MCF 10A (cell line): Measurements from ENCODE around the gene CTBP1. TPM values are rescaled to one million over a fixed set of nuclear protein-coding genes. Genes with fewer than 3 reads are reported as not detected.

Source experiments
- BruUV-seq: library from RNA; stranded (reverse); fragments of 400-500 nt; replicated peaks from 2 replicates; lab custom pipeline; 2021; lab: Mats Ljungman, UMichigan
- CTCF ChIA-PET: fragments of 300-600 bp; sonication (Branson Sonifier 250); formaldehyde crosslinking; extraction: SDS; loops from one replicate; lab custom pipeline; 2021; ENCODE audit warnings: antibody characterized with exemption, inconsistent platforms; lab: Yijun Ruan, JAX
- POLR2A ChIA-PET: fragments of 300-600, 350-650 bp; sonication (Branson Sonifier 250); formaldehyde crosslinking; extraction: SDS; loops from one replicate; lab custom pipeline; 2020; ENCODE audit warnings: antibody characterized with exemption, inconsistent platforms; lab: Yijun Ruan, JAX
- DNase-seq: peaks from one replicate; pipeline ENCODE4 v3.0.0-alpha.2; 2018; ENCODE audit not compliant: unreplicated experiment
- H3K27ac Mint-ChIP-seq: one replicate; pipeline ENCODE4 v1.8.0; 2022; ENCODE audit warnings: mild to moderate bottlenecking, low read depth, mixed read lengths; ENCODE audit not compliant: unreplicated experiment
- H3K27me3 Mint-ChIP-seq: one replicate; pipeline ENCODE4 v1.8.0; 2022; ENCODE audit warnings: mixed read lengths; ENCODE audit not compliant: insufficient read depth, unreplicated experiment
- H3K36me3 Mint-ChIP-seq: one replicate; pipeline ENCODE4 v1.8.0; 2022; ENCODE audit warnings: mild to moderate bottlenecking, moderate library complexity, mixed read lengths; ENCODE audit not compliant: insufficient read depth, unreplicated experiment
- H3K4me1 Mint-ChIP-seq: one replicate; pipeline ENCODE4 v1.8.0; 2022; ENCODE audit warnings: mixed read lengths; ENCODE audit not compliant: insufficient read depth, unreplicated experiment
- H3K4me3 Mint-ChIP-seq: one replicate; pipeline ENCODE4 v1.8.0; 2022; ENCODE audit warnings: mild to moderate bottlenecking, moderate library complexity, mixed read lengths; ENCODE audit not compliant: unreplicated experiment
- H3K9me3 Mint-ChIP-seq: one replicate; pipeline ENCODE4 v1.8.0; 2022; ENCODE audit warnings: mixed read lengths; ENCODE audit not compliant: unreplicated experiment
- CTCF ChIP-seq: fragments of 200-600 bp; IDR thresholded peaks from one replicate; pipeline ENCODE4 v1.8.0; 2022; ENCODE audit warnings: antibody characterized with exemption, mild to moderate bottlenecking; ENCODE audit not compliant: unreplicated experiment
- intact Hi-C: fragments of 100-400 bp; cut with micrococcal nuclease; formaldehyde crosslinking; loops from 2 replicates; pipeline ENCODE4 v1.14.1; 2022
- total RNA-seq: library from RNA; stranded (reverse); gene quantifications from 2 replicates; pipeline ENCODE4 v1.2.3, GENCODE V29; 2022

The CTBP1 gene
- total RNA-seq, 1 experiment from 2014 or later, result 152 TPM

- H3K4me3 Mint-ChIP-seq, result no peak overlapping the region
- DNase-seq, result no peak
- H3K4me1 Mint-ChIP-seq, result no peaks in the 10 kb centered on the region
- no peak overlapping the region for H3K27ac Mint-ChIP-seq
- CTCF ChIA-PET, result interaction anchor here (0.5 to 1.3 kb wide), 3 partner anchors 42 to 1071 kb away, joined by 3 read pairs; no protein-coding TSS in a partner anchor
- no peaks in the 10 kb centered on the region for H3K27me3 Mint-ChIP-seq
- no peak for TF ChIP-seq CTCF
- H3K9me3 Mint-ChIP-seq, result no peaks in the 10 kb centered on the region
- H3K36me3 Mint-ChIP-seq, result peaks cover 37% of the 10 kb centered on the region
- POLR2A ChIA-PET, result interaction anchor here (1.3 kb wide), 1 partner anchor 103 kb away, joined by 4 read pairs; no protein-coding TSS in a partner anchor
- intact Hi-C loops, result loop anchor here (5.0 kb wide), 1 partner anchor 78 kb away; no protein-coding TSS in a partner anchor
- no TSS peak for BruUV-seq
Measured at GRCh38 chr4:1244978-1245471, 3.9 kb downstream of the CTBP1 start.

GRCh38 chr4:1244081-1244977 lies 4.6 kb downstream of the CTBP1 start:
- Mint-ChIP-seq H3K4me1 (no peaks in the 10 kb centered on the region), H3K4me3 (no peak overlapping the region), H3K36me3 (peaks cover 43% of the 10 kb centered on the region), H3K27me3 (no peaks in the 10 kb centered on the region), H3K27ac (peak overlapping the region; percentile 31), H3K9me3 (no peaks in the 10 kb centered on the region)
- intact Hi-C loops, result no loop called here
- no TSS peak for BruUV-seq
- TF ChIP-seq CTCF, result no peak
- POLR2A ChIA-PET, result no interaction called here
- CTCF ChIA-PET, result interaction anchor here (0.5 kb wide), 2 partner anchors 9 to 1072 kb away, joined by 3 read pairs; no protein-coding TSS in a partner anchor
- no peak for DNase-seq

GRCh38 chr4:1243451-1244080 lies 5.4 kb downstream of the CTBP1 start:
- CTCF ChIA-PET, result interaction anchor here (0.5 kb wide), 1 partner anchor 10 kb away, joined by 3 read pairs; no protein-coding TSS in a partner anchor
- BruUV-seq, result no TSS peak

More at GRCh38 chr4:1243451-1244080, 5.4 kb downstream of the CTBP1 start:
- Mint-ChIP-seq H3K27ac (no peak overlapping the region), H3K36me3 (peaks cover 49% of the 10 kb centered on the region), H3K9me3 (no peaks in the 10 kb centered on the region), H3K4me3 (no peak overlapping the region), H3K4me1 (no peaks in the 10 kb centered on the region), H3K27me3 (no peaks in the 10 kb centered on the region)
- no peak for DNase-seq
- POLR2A ChIA-PET, result no interaction called here
- intact Hi-C loops, result no loop called here
- no peak for TF ChIP-seq CTCF
